Endothelial cell of umbilical vein (primary cell): ENCODE results near the gene SLC35D1. TPM values are rescaled to one million over a fixed set of nuclear protein-coding genes. Genes with fewer than 3 reads are reported as not detected.

Experiments
- BruUV-seq: library from RNA; stranded (reverse); fragments of 400-500 nt; replicated peaks from 2 replicates; lab custom pipeline; 2021; lab: Mats Ljungman, UMichigan
- CTCF ChIA-PET: fragments of 300-600, 350-600 bp; sonication (Branson Sonifier 250); formaldehyde crosslinking; loops from one replicate; lab custom pipeline; 2021; ENCODE audit warnings: antibody characterized with exemption, inconsistent platforms; lab: Charles Lee
- POLR2A ChIA-PET: fragments of 300-600, 350-600 bp; sonication (Branson Sonifier 250); formaldehyde crosslinking; loops from one replicate; lab custom pipeline; 2021; ENCODE audit warnings: antibody characterized with exemption, inconsistent platforms; lab: Charles Lee
- DNase-seq: peaks from one replicate; pipeline ENCODE4 v3.0.0-alpha.2; 2011; ENCODE audit warnings: low read depth, low spot score
- FAIRE-seq: peaks from 2 replicates; lab custom pipeline; 2011; peaks lifted over from hg19 to GRCh38; lab: Jason Lieb, UNC
- H2AFZ ChIP-seq: 2 replicates; pipeline ENCODE4 v1.6.0; 2012; ENCODE audit warnings: low read depth, low read length, control low read depth, inconsistent platforms
- H3K27ac ChIP-seq: 2 replicates; pipeline ENCODE4 v1.5.1; 2011; ENCODE audit warnings: low read depth, mild to moderate bottlenecking, control low read depth, low read length, moderate library complexity; ENCODE audit not compliant: insufficient read depth
- H3K27me3 ChIP-seq, 2 experiments: 2 replicates each; pipeline versions ENCODE4 v1.6.0 to v1.6.1; 2011; ENCODE audit warnings: low read length in 2 of 2, mixed read lengths in 1 of 2; ENCODE audit not compliant: control insufficient read depth in 2 of 2, insufficient read depth in 2 of 2
- H3K36me3 ChIP-seq, 2 experiments: 2 replicates in 1 of 2; 3 replicates in 1 of 2; pipeline ENCODE4 v1.5.1; 2011; ENCODE audit warnings: low read length in 2 of 2, mild to moderate bottlenecking in 1 of 2, moderate library complexity in 1 of 2; ENCODE audit not compliant: control insufficient read depth in 2 of 2, insufficient read depth in 2 of 2; ENCODE audit errors: extremely low read depth in 1 of 2
- H3K4me1 ChIP-seq: 3 replicates; pipeline ENCODE4 v1.5.1; 2011; ENCODE audit warnings: mild to moderate bottlenecking, low read length; ENCODE audit not compliant: control insufficient read depth, insufficient read depth; ENCODE audit errors: extremely low read depth
- H3K4me2 ChIP-seq: 2 replicates; pipeline ENCODE4 v1.6.1; 2011; ENCODE audit warnings: low read length, control low read depth, mixed read lengths; ENCODE audit not compliant: insufficient read depth
- H3K4me3 ChIP-seq, 3 experiments: fragments of 200-600 bp in 1 of 3; sonication (generic), shearing (Covaris generic) in 1 of 3; replicated peaks in 1 of 3; 2 replicates each; pipeline ENCODE4 v1.5.1; 2011 to 2016; ENCODE audit warnings: control low read depth in 3 of 3, low read length in 3 of 3, mild to moderate bottlenecking in 2 of 3, inconsistent platforms in 1 of 3, low read depth in 1 of 3, moderate library complexity in 1 of 3; ENCODE audit not compliant: insufficient read depth in 1 of 3
- H3K79me2 ChIP-seq: 2 replicates; pipeline ENCODE4 v1.6.0; 2012; ENCODE audit warnings: low read length, inconsistent platforms; ENCODE audit not compliant: control insufficient read depth, insufficient read depth
- H3K9ac ChIP-seq: replicated peaks from 2 replicates; pipeline ENCODE3; 2011; ENCODE audit warnings: low read length, control low read depth; ENCODE audit not compliant: insufficient read depth; ENCODE audit errors: extremely low read depth
- H3K9me1 ChIP-seq: replicated peaks from 3 replicates; pipeline ENCODE4 v1.6.0; 2011; ENCODE audit warnings: mild to moderate bottlenecking, low read length; ENCODE audit not compliant: control insufficient read depth, insufficient read depth; ENCODE audit errors: extremely low read depth
- H3K9me3 ChIP-seq: replicated peaks from 2 replicates; pipeline ENCODE4 v1.5.1; 2012; ENCODE audit warnings: low read length, inconsistent platforms; ENCODE audit not compliant: control insufficient read depth, insufficient read depth
- H4K20me1 ChIP-seq: replicated peaks from 2 replicates; pipeline ENCODE3; 2011; ENCODE audit warnings: mild to moderate bottlenecking, low read length; ENCODE audit not compliant: control insufficient read depth, insufficient read depth; ENCODE audit errors: extremely low read depth
- CTCF ChIP-seq, 2 donors: IDR thresholded peaks; 1 replicate in 1 of 2; 2 replicates in 1 of 2; pipeline ENCODE4 v1.5.1; 2011; ENCODE audit warnings: low read length in 2 of 2, mild to moderate bottlenecking in 2 of 2, moderate library complexity in 2 of 2, control low read depth in 1 of 2, inconsistent platforms in 1 of 2, low read depth in 1 of 2; ENCODE audit not compliant: insufficient read depth in 1 of 2; ENCODE audit errors: extremely low read depth in 1 of 2
- EZH2 ChIP-seq: IDR thresholded peaks from 2 replicates; pipeline ENCODE4 v1.6.1; 2012; ENCODE audit warnings: borderline replicate concordance, low read depth, mild to moderate bottlenecking, moderate library complexity, low read length, inconsistent platforms; ENCODE audit not compliant: severe bottlenecking
- FOS ChIP-seq: IDR thresholded peaks from 2 replicates; pipeline ENCODE4 v1.6.1; 2011; ENCODE audit warnings: mild to moderate bottlenecking, low read length, moderate library complexity, borderline replicate concordance; ENCODE audit not compliant: insufficient read depth
- GATA2 ChIP-seq: IDR thresholded peaks from 2 replicates; pipeline ENCODE4 v1.7.0; 2011; ENCODE audit warnings: low read depth, mild to moderate bottlenecking, moderate library complexity, mixed read lengths, low read length; ENCODE audit not compliant: insufficient read length, insufficient read depth
- JUN ChIP-seq: IDR thresholded peaks from 2 replicates; pipeline ENCODE4 v1.6.1; 2011; ENCODE audit warnings: borderline replicate concordance, low read depth; ENCODE audit not compliant: insufficient read length, insufficient read depth
- MAX ChIP-seq: IDR thresholded peaks from 2 replicates; pipeline ENCODE4 v1.6.1; 2011; ENCODE audit not compliant: insufficient read depth, insufficient read length
- MYC ChIP-seq: IDR thresholded peaks from one replicate; pipeline ENCODE4 v1.6.1; 2011; ENCODE audit warnings: mild to moderate bottlenecking, low read depth, low read length
- POLR2A ChIP-seq: IDR thresholded peaks from 2 replicates; pipeline ENCODE4 v1.6.1; 2012; ENCODE audit warnings: low read depth, mild to moderate bottlenecking, control low read depth, low read length
- POLR2AphosphoS5 ChIP-seq: IDR thresholded peaks from 2 replicates; pipeline ENCODE4 v1.6.1; 2012; ENCODE audit warnings: low read depth, mild to moderate bottlenecking, control low read depth, low read length, moderate library complexity; ENCODE audit not compliant: insufficient read depth
- dilution Hi-C: fragments of 300-500 bp; cut with MboI; formaldehyde crosslinking; loops from one replicate; pipeline ENCODE4 v1.15.0; 2019; ENCODE audit warnings: low sequenced_read_pairs; ENCODE audit not compliant: extremely low pct_ligation_motif_present
- intact Hi-C: fragments of 100-400 bp; cut with micrococcal nuclease; formaldehyde crosslinking; loops from one replicate; pipeline ENCODE4 v1.10.0; 2022
- polyA plus RNA-seq, 4 experiments: library from polyadenylated mRNA; depleted of rRNA in 3 of 4; stranded (reverse) in 3 of 4; unstranded in 1 of 4; fragments of >200 nt; gene quantifications; 2 replicates each; pipeline versions ENCODE4 v1.2.1 to v1.2.3, GENCODE V29; 2011 to 2012; ENCODE audit warnings: missing spikeins in 1 of 4
- total RNA-seq: library from RNA; stranded (reverse); gene quantifications from 2 replicates; pipeline ENCODE4 v1.2.3, GENCODE V29; 2021

The SLC35D1 gene
- total and polyA plus RNA-seq, 2 donors (not counting 3 experiments of a cell fraction or from before 2014, with no cell fraction given) = 3.5 to 6.6 TPM

GRCh38 chr1:67029472-67029871 lies 24.5 kb downstream of the SLC35D1 start:
- Histone ChIP-seq H3K36me3 (no peaks in the 10 kb centered on the region), H3K4me1 (no peaks in the 10 kb centered on the region), H4K20me1 (no peaks in the 10 kb centered on the region), H3K9ac (no peak overlapping the region), H3K4me3 (no peak overlapping the region), H2AFZ (no peak overlapping the region), H3K27me3 (no peaks in the 10 kb centered on the region), H3K4me2 (no peak overlapping the region), H3K27ac (no peak overlapping the region), H3K9me1 (no peaks in the 10 kb centered on the region), H3K79me2 (no peaks in the 10 kb centered on the region), H3K9me3 (no peaks in the 10 kb centered on the region)
- no peak for DNase-seq
- dilution Hi-C loops = no loop called here
- intact Hi-C loops = no loop called here
- POLR2A ChIA-PET = no interaction called here
- CTCF ChIA-PET = interaction anchor here (1.0 to 2.9 kb wide), 6 partner anchors 9 to 182 kb away, joined by 3 to 8 read pairs (median 4); no protein-coding TSS in a partner anchor
- no peak for FAIRE-seq
- TF ChIP-seq POLR2A (no peak), CTCF (IDR thresholded peaks at IDR 0.05; ENCODE audit: extremely low read depth in 1 of 2, insufficient read depth in 1 of 2, low read depth in 1 of 2, low read length in 2 of 2) (no peak), MAX (no peak), MYC (no peak), GATA2 (no peak), FOS (no peak), JUN (no peak), POLR2AphosphoS5 (no peak), EZH2 (no peak)
- BruUV-seq = no TSS peak
